Effector CD4-positive, alpha-beta T cell (primary cell): ENCODE results near the gene CAMTA2.

Experiments used
- DNase-seq: peaks from one replicate; pipeline ENCODE4 v3.0.0-alpha.2; 2020

CAMTA2 gene

DNA sequence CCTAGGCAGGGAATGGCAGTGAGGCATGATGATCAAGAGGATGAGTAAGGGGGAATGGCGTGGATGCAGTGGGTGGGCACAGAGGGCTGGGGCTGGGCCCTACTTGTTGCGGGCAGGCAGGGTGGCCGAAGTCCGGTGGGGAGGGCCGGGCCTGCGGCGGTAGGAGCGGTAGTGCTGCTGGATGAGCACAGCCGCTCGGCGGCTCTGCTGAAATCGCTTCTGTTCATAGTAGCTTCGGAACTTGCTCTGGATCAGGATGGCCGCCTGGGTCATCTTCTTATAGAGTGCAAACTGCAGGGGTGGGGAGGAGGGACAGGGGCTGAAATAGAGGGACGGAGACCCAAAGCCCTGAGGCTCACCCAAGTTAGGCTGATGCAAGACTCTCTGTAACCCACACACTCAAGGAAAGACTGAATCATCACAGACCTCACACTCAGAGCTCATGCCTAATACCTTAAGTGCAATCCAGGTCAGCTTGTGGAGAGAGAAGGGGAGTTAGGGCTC, 18.4 kb downstream of the CAMTA2 start:
- DNase-seq = no peak

DNA sequence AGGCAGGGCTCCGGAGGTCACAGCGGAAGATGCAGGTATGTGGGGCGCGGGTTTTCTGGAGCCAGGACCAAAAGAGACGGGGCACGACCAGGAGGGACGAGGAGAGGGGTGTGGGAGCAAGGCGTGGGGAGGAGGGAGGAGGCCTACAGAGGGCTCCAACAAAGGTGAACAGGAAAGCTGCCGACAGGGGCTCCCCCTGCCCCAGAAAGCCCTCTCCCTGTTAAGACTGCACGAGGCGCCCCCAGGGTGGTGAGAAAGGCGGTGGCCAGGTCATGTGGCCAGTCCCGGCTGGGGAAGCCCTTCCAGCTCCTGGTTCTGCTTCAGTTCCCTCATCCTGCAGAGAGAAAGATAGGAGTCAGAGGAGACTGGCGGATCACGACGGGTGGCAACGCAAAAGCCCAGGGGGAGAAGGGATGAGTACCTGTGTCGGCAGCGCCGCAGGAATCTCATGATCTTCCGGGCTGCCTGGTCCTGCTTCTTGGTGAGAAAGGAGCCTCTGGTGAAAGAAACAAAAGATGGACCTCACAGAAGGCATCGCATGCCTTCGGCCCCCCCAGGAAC, 18.9 kb downstream of the CAMTA2 start:
- no peak for DNase-seq

DNA sequence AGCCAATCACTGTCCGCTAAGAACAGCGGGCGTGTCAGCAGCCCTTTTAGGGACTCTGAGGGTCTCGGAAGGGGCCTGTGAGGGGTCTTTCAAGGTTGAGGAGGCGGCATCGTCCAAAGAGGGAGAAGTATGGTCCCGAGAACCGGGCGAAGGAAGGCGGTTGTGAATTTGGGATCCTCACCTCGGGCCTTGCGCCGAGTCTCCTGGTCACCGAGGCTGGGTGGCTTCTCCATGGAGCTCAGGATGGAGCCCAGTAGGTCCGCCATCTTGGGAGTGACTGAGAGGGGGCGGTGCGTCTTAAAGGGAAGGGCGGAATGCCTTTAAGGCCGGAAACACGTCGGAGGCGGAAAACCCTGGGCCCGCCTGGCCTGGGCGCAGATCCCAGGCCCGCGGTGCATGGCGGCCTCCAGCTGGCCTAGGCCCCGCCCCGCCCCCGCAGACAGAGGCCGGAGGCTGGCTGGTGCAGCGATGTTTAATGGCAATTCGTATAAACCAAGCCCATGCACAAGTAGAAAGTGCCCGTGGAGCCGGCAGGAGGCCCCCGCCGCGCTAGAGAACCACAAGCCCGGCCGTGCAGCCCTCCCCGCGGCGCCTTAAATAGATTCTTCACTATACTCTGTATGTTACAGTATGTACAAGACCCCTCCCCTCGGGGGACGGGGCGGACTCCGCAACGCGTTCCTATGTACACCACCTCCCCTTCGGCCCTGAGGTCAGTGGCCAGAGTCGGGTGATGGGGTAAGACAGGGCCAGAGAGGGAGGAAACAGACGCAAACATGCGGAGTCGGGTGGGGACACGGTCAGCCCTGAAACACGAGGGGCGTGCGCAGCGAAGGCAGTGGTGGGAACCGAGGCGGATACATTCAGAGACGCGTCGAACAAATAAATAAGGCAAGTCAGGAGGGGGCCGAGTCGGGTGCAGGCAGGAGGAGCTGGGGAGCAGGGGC, 19.7 kb downstream of the CAMTA2 start, which contains the start of gene SPAG7:
Gene SPAG7 (minus strand): TSS at position 279 of the 947 bp plus-strand sequence. CDS start 13 bp downstream, at position 266.
- peak; percentile 86 for DNase-seq

DNA sequence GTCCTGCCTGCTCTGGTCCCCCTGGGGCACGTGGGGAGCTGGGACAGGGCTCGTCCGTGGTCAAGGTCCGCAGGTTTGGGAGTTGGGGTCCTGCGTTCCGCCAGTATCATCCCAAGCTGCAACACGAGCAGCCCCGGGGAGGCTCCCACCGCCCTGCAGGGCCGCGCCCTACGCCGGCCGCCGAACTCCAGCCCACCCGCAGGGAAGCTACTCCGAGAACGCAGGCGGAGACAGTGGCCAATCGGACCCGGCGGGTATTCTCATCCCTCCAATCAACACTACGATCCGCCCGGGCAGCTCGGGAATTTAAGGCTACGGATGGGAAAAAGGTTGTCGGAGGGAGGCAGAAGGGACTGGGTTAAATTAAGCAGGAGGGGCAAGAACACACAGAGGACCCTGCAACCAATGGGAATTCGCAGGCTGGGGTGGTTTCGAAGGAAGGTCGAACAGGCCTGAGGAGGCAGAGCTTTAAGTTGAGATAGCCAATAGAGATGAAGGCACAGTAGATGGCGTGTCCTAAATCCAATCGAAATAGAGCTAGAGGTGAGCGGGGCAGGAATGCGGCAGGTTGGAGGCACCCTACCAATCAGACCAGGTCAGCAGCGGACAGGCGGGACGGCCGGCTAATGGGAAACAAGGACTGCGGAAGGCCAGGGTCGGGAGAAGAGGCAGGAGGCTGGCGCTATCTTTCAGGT, 20.5 kb downstream of the CAMTA2 start:
- peak; percentile 89 for DNase-seq

DNA sequence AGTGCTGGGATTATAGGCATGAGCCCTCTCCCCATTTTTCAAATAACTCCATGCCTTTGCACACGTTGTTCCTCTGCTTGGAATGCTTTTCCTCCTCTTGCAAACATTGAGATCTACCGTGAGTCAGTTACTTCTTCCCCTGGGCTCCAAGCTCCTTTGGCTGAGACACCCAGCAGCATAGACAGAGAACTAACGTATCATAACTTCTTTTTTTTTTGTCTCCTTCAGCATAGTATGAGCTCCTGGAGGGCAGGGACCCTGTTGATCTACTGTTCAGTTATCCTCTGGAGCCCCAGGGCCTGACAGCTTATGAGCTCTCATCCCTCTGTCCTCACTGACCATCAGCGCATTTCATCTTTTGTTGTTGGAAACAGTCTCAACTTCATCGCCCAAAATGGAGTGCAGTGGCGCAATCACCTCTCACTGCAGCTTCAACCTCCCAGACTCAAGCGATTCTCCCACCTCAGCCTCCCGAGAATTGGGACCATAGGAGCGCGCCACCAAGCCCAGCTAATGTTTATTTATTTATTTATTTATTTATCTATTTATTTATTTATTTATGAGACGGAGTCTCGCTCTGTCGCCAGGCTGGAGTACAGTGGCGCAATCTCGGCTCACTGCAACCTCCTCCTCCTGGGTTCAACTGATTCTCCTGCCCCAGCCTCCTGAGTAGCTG, 22.0 kb downstream of the CAMTA2 start:
- no peak for DNase-seq

DNA sequence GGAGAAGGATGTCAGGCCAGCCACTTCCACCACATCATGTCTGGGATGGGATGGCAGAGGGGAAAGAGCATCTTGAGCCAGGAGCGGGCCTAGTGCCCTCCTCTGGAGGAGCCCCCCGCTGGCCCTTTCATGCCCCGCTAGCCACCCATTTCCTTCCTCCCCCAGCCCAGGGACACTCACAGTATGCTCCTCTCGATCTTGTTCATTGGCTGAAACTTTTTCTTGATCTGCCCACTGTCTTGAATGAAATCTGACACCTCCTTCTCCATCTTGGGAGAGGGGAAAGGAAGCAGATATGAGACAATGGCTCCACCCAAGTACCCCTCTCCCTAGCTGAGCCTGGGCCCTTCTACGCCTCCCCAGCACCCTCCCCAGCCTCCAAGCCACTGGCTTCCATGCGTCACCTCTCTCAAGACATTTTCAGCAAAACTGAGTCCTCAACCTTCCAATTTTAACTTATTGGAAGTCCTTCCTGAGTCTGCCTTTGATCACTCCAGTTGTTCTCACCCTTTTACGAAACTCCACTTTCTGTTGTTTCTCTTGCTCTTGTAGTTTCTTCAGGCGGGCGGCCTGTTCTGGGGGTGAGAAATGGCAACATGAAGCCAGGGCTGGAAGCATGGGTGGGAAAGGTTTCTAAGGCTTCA, 27.1 kb downstream of the CAMTA2 start:
- no peak for DNase-seq

DNA sequence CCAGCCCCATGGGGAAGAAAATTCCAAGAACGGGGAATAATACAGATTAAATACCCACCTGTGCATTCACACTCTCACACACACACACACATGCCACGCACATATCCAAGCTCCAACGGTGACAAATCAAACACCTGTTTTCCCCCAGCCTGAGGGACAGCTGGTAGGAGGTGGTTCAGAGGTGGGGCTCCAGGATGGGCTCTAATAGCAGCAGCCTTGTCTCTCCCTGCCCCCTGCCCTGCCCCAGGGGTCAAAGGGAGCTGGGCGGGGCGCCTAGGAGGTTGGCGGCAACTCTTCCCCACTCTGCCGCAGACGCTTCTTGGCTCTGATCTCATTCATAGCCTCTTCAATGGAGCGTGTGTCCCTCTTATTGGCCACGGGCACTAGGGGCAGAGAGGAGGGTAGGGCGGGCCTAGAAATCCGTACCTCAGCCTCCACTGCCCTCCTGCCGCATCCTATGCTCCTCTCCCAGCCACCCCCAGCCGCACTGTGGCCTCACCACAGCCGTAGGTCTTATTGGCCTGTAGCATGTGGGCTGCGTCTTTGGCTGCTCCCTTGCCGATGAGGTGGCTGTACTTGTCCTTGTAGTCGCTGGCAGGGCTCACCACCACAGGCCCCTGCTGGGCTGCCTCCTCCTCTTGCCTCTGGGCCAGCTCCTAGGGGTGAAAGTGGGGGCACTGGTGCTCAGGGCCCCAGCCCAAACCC, 28.1 kb downstream of the CAMTA2 start:
- no peak for DNase-seq

DNA sequence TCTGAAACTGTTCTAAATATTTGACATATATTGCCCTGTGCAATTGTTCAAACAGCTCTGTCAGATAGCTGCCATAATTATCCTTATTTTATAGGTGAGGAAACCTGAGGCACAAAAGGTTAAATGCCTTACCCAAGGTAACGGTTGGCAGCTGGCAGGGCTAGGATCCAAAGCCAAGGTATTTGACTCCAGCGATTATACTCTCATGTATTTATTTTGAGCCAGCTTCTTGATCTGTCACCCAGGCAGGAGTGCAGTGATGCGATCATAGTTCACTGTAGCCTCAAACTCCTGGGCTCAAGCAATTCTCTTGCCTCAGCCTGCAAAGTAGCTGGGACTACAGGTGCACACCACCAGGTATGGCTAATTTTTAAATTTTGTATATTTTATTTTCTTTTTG, 29.4 kb downstream of the CAMTA2 start:
- no peak for DNase-seq

DNA sequence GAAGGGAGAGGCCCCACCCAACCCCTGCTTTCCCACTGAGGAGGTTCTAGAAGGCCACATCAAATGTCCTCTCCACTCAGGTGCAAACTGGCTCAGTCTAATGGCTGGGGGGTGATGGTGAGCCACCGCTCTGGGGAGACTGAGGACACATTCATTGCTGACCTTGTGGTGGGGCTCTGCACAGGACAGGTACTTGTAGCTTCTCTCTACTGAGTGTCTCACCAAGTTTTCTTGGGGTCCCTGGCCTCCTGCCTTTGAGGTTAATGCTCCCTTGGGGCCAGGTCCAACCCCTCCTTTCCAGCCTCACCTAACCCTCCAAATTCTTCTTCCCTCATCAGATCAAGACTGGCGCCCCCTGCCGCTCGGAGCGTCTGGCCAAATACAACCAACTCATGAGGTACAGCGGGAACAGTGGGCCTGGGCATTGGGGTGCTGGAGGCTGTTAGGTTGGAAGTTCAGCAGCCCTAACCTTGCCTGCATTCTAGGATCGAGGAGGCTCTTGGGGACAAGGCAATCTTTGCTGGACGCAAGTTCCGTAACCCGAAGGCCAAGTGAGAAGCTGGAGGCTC, 30.9 kb downstream of the CAMTA2 start:
- DNase-seq = peak; percentile 34

DNA sequence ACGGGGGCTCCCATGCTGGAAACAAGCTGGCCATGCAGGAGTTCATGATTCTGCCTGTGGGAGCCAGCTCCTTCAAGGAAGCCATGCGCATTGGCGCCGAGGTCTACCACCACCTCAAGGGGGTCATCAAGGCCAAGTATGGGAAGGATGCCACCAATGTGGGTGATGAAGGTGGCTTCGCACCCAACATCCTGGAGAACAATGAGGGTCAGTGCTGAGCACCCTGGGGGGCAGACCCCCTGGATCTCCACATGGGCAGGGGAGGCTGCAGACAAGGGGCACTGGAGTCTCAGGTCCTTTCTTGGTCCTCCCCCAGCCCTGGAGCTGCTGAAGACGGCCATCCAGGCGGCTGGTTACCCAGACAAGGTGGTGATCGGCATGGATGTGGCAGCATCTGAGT, 32.4 kb downstream of the CAMTA2 start:
- DNase-seq = no peak

DNA sequence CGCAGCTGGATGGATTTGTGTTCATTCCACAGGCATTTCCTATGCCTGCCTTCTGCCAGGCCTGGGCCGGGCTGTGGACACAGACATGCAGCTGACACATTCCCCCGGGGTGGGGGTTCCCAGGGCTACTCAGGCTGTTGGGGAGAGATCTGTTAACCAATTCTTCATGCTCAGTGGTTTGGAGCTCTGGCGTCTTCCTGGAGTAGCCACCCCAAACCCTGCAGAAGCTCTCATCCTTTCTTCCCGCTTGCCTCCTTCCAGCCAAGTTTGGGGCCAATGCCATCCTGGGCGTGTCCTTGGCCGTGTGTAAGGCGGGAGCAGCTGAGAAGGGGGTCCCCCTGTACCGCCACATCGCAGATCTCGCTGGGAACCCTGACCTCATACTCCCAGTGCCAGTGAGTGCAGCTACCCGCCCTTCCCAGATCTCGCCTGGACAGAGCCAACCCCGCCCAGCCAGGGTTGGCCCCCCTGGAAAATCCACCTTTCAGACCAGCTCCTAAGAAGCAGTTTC, 34.0 kb downstream of the CAMTA2 start:
- no peak for DNase-seq

DNA sequence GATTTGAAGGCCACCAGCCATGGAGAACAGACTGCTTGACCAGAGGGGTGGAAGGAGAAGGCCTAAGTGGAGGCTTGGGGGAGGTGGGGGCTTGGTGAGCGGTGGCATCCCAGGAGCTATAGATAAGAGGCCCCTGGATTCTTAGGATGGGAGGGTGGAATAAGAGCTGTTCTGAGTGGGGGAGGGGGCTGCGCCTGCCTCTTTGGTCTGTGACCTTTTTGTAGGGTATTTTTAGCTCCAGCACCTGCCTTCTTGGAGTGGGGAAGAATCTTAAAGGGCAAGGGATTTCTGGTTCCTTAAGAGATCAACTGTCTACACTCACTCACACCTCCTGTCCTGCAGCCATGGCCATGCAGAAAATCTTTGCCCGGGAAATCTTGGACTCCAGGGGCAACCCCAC, 36.0 kb downstream of the CAMTA2 start:
- DNase-seq = no peak

DNA sequence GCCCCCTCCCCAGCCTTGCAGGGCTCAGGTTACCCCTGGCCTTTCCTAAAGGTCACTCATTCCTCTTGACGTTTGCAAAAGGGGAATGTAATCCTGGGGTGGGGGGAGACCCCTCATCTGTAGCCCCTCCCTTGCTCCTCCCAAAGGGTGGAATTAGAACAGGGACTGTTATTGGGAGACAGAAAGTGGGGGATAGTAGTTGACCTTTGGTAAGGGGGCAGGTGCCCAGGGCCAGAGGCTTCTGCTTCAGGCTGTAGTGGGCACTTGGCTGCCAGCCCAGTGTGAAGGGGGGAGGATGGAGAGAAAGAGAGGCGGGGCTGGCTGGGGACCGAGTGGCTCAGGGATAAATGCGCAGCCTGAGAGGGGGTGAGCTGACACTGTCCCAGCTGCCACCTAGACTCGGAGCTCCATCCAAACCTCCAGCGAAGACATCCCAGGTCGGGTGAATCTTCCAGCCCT, 36.7 kb downstream of the CAMTA2 start, which contains the start of gene ENO3:
Gene ENO3 (plus strand): TSS at position 374 of the 459 bp plus-strand sequence. CDS start 711 bp downstream, outside the sequence.
- DNase-seq = no peak

DNA sequence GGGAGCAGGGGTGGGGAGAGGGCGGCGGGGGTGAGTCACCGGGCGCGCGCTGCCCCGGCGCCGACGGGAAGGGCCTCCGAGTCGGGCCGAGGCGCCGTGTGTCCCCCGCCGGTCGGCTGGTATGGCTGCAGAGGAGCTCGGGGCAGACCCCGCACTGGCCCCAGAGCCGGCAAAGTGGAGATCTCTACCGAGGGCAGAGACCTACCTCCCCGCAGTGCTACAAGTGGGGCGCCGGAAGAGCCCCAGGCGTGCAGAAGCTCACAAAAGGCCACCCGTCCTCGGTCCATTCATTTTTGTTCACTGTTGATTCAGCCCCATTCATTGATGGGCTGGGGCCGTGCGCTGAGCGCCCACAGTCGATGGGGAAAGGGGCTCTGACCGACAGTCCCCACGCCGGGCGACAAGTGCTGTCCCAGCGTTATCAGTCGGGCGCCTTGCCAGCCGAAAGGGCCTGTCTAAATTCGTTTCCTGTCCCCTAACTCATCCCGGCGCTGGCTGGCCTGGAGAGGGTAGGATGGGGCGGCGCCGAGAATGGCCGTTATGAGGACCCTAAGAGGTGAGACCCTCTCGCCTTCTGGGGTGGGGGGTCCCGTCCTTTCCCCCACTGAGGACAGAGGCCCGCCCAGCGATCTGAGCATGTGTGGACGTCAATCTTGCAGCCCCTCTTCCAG, 37.3 kb downstream of the CAMTA2 start:
- DNase-seq = no peak

DNA sequence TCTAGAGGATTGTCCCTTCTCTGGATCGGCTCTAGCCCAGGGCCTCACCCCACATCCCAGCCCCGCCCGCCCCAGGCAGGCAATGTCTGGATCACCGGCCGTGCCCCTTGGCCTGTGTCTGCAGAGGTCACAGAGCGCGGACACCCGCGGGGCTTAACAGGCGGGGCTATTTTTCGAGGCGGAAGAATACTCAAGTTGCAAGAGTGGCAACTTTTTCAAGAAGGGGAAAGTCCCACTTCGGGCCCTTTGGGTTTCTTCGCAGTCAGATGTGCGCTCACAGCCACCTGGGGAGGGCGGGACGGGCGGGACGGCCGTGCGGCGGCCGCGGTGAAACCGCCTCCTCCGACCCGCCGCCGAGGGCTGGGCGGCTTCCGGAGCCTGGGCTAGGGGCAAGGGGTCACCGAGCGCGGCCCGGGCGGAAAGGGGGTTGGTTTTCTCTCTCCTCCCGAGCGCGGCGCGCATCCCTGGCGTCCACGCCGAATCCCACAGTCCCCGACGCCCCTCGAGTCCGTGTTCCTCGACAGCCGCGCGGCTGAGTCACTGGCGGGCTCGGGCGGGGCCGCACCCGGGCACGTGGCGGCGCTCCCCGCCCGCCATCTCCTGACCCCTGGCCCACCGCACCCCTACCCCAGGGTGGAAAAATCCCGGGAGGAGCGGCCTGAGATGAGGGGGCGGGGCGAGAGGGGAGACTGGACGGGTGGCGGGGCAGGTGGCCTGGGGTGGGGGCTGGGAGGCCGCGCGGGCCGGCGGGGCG, 38.0 kb downstream of the CAMTA2 start:
- DNase-seq = peak; percentile 67

DNA sequence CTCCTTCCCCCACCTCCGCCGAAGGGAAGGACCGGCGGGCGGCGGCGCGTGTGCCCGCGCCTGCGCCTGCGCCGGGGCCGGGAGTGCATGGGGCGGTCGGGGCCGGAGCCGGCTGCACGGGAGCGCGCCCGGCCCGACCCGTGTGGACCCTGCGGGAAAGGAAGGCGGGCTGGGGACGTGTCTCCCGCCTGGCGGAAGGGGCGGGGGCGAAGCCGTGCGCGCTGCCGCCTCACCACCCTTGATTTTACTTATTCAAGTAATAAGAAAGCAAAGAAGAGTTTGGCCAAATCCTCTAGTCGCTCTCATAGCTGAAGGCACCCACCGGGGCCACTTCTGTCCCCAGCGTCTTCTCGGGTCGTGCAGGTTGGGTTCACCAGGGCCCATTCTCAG, 38.5 kb downstream of the CAMTA2 start:
- DNase-seq = peak; percentile 46

DNA sequence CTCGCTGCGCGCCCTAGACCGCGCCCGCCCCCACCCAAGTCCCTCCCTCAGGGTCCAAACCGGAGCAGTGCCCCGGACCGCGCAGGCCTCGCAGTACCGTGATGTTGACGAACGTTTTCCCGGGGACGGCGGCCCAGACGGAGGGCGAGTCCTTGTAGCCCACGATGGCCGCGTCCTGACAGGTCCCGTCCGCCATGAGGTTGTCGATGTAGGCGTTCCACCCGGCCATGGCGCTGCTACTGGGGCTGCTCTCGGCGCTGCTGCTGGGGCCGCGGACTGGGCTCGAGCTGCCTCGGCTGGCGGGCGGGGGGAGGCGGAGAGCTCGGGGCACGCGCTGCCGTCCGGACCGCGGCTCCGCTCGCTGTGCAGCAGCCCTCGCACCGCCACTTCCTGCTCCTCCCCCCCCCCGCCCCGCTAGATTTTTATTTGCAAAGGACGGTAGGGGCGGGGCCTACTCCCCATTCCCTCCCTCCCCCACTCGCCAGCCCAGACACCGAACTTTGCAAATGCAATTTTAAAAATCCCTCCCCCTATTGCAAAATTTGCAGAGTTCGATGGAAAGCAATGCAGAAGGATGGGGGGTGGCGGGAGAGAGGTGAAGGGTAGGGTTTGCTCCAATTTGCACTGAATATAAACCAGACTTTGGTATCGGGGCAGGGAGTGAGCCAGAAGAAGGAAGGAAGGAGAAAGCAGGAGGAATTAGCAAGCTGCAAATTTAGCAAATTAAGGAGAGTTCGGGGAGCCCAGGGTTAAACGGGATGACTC, 39.1 kb downstream of the CAMTA2 start, which contains the start of gene PFN1:
Gene PFN1 (minus strand): TSS at position 365 of the 765 bp plus-strand sequence. CDS start 136 bp downstream, at position 229.
- peak; percentile 83 for DNase-seq

DNA sequence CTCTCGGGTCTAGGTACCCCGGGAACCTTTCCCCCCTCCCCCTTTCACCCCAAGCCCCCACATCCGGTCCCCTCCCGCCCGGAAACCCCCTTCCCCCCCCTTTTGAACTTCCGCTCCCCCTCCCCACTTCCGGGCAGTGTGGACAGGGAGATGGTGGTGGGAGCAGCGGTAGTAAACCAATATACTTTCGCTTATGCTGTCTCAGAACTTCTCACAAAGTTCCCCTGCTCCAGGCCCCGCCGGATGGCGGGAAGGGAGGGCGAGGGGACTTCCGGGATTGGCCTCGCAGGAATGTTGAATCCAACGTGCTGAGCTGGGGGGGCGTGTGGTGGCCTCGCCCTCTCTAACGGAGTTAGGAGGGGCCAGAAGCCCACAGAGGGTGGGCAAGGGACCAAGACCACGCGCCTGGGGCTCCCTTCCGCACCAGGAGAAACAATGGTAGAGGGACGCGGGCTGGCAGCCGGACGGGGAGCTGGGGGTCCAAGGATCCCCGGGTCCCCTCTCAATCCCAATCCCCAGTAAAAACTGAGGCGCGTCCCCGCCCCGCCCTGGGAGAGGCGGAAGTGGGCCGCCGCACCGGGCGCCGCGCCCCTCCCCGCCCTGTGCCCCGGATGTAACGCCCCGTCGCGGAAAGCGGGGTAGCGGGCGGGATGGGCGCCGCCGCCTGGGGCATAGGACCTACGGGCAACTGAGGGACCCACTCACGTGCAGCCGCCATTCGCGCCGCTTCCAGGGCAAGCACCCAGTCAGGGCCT, 39.9 kb downstream of the CAMTA2 start:
- DNase-seq = peak; percentile 53
